IMR-90 (cell line): ENCODE measurements around the gene CFAP61. TPM values are rescaled to one million over a fixed set of nuclear protein-coding genes. Genes with fewer than 3 reads are reported as not detected.

ENCODE experiments used
- ATAC-seq: fragments of 200-7000 bp; cut with Tn5 transposase; 2 replicates; pipeline ENCODE4 v1.9.1; 2020; ENCODE audit warnings: low read depth, mild to moderate bottlenecking, moderate library complexity
- BruUV-seq: library from RNA; stranded (reverse); fragments of 400-500 nt; replicated peaks from 2 replicates; lab custom pipeline; 2021; lab: Mats Ljungman, UMichigan
- CTCF ChIA-PET: fragments of 300-600 bp; formaldehyde crosslinking; extraction: SDS; loops from one replicate; lab custom pipeline; 2021; ENCODE audit warnings: antibody characterized with exemption; lab: Yijun Ruan, JAX
- POLR2A ChIA-PET: fragments of 300-600 bp; sonication (Branson Sonifier 250); formaldehyde crosslinking; loops from one replicate; lab custom pipeline; 2022; ENCODE audit warnings: antibody characterized with exemption; ENCODE audit not compliant: unreplicated experiment; lab: Charles Lee
- DNase-seq: peaks from one replicate; pipeline ENCODE4 v3.0.0; 2013
- H2AFZ ChIP-seq: replicated peaks from 2 replicates; pipeline ENCODE3; 2013; ENCODE audit warnings: low read length, mild to moderate bottlenecking; ENCODE audit not compliant: poor library complexity
- H2AK5ac ChIP-seq: 2 replicates; pipeline ENCODE4 v1.6.1; 2013; ENCODE audit warnings: low read depth, low read length, inconsistent platforms
- H2AK9ac ChIP-seq: replicated peaks from 2 replicates; pipeline ENCODE3; 2013; ENCODE audit warnings: mild to moderate bottlenecking, low read depth, low read length, moderate library complexity; ENCODE audit not compliant: poor library complexity
- H2BK120ac ChIP-seq: 2 replicates; pipeline ENCODE4 v1.6.1; 2013; ENCODE audit warnings: low read depth, low read length, inconsistent platforms
- H2BK15ac ChIP-seq: 3 replicates; pipeline ENCODE4 v1.6.1; 2013; ENCODE audit warnings: low read depth, low read length, inconsistent platforms
- H2BK20ac ChIP-seq: 2 replicates; pipeline ENCODE4 v1.6.1; 2013; ENCODE audit warnings: low read depth, mild to moderate bottlenecking, inconsistent platforms, low read length, moderate library complexity
- H2BK5ac ChIP-seq: 2 replicates; pipeline ENCODE4 v1.6.1; 2013; ENCODE audit warnings: mild to moderate bottlenecking, low read depth, low read length, inconsistent platforms; ENCODE audit not compliant: poor library complexity, severe bottlenecking
- H3K14ac ChIP-seq: replicated peaks from 2 replicates; pipeline ENCODE4 v1.6.1; 2013; ENCODE audit warnings: low read depth, low read length, inconsistent platforms
- H3K18ac ChIP-seq: 2 replicates; pipeline ENCODE4 v1.6.1; 2013; ENCODE audit warnings: low read depth, low read length, control low read depth
- H3K23ac ChIP-seq: 2 replicates; pipeline ENCODE4 v1.6.1; 2013; ENCODE audit warnings: low read depth, low read length, inconsistent platforms
- H3K27ac ChIP-seq: 2 replicates; pipeline ENCODE4 v1.5.1; 2013; ENCODE audit warnings: mild to moderate bottlenecking, control low read depth, low read length; ENCODE audit not compliant: insufficient read depth
- H3K27me3 ChIP-seq: 2 replicates; pipeline ENCODE4 v1.6.1; 2013; ENCODE audit warnings: low read length; ENCODE audit not compliant: control insufficient read depth, insufficient read depth
- H3K36me3 ChIP-seq: 2 replicates; pipeline ENCODE4 v1.6.1; 2013; ENCODE audit warnings: low read length, mixed read lengths; ENCODE audit not compliant: control insufficient read depth, insufficient read depth
- H3K4ac ChIP-seq: 2 replicates; pipeline ENCODE4 v1.6.1; 2013; ENCODE audit warnings: low read depth, low read length, inconsistent platforms
- H3K4me1 ChIP-seq: 2 replicates; pipeline ENCODE4 v1.6.1; 2013; ENCODE audit warnings: low read length, mixed read lengths; ENCODE audit not compliant: control insufficient read depth, insufficient read depth
- H3K4me2 ChIP-seq: 2 replicates; pipeline ENCODE4 v1.6.1; 2013; ENCODE audit warnings: low read depth, mild to moderate bottlenecking, control low read depth, low read length, moderate library complexity
- H3K4me3 ChIP-seq: 2 replicates; pipeline ENCODE4 v1.5.1; 2013; ENCODE audit warnings: low read depth, mild to moderate bottlenecking, control low read depth, low read length, moderate library complexity; ENCODE audit not compliant: insufficient read depth
- H3K56ac ChIP-seq: 2 replicates; pipeline ENCODE4 v1.6.1; 2013; ENCODE audit warnings: low read length, inconsistent platforms; ENCODE audit not compliant: insufficient read depth; ENCODE audit errors: extremely low read depth
- H3K79me1 ChIP-seq, 2 experiments: 2 replicates each; pipeline ENCODE4 v1.6.1; 2013; ENCODE audit warnings: low read length in 2 of 2, inconsistent platforms in 1 of 2, low read depth in 1 of 2
- H3K9ac ChIP-seq: 2 replicates; pipeline ENCODE4 v1.6.1; 2013; ENCODE audit warnings: low read depth, low read length, control low read depth
- H3K9me1 ChIP-seq: 2 replicates; pipeline ENCODE4 v1.6.1; 2013; ENCODE audit warnings: low read length, inconsistent platforms; ENCODE audit not compliant: insufficient read depth
- H3K9me3 ChIP-seq: 2 replicates; pipeline ENCODE4 v1.6.1; 2013; ENCODE audit warnings: low read length; ENCODE audit not compliant: control insufficient read depth, insufficient read depth
- H4K20me1 ChIP-seq: 2 replicates; pipeline ENCODE4 v1.6.1; 2013; ENCODE audit warnings: low read length, inconsistent platforms; ENCODE audit not compliant: insufficient read depth
- H4K5ac ChIP-seq: 2 replicates; pipeline ENCODE4 v1.6.1; 2013; ENCODE audit warnings: mild to moderate bottlenecking, low read depth, low read length, control low read depth
- H4K8ac ChIP-seq, 2 experiments: 2 replicates each; pipeline ENCODE4 v1.6.1; 2013; ENCODE audit warnings: low read depth in 2 of 2, low read length in 2 of 2, control low read depth in 1 of 2, inconsistent platforms in 1 of 2
- H4K91ac ChIP-seq: 2 replicates; pipeline ENCODE4 v1.6.1; 2013; ENCODE audit warnings: low read depth, low read length, inconsistent platforms; ENCODE audit not compliant: insufficient read depth
- BHLHE40 ChIP-seq: fragments of 150-350 bp; IDR thresholded peaks from 2 replicates; pipeline ENCODE4 v1.6.1; 2016; ENCODE audit warnings: mild to moderate bottlenecking, low read depth, low read length
- CHD1 ChIP-seq: IDR thresholded peaks from 2 replicates; pipeline ENCODE4 v1.6.1; 2012; ENCODE audit warnings: low read depth, low read length, improper control_type of control experiment
- FOS ChIP-seq: fragments of 150-350 bp; IDR thresholded peaks from 2 replicates; pipeline ENCODE4 v1.6.1; 2016; ENCODE audit warnings: low read depth, low read length
- MAFK ChIP-seq: IDR thresholded peaks from 2 replicates; pipeline ENCODE4 v1.6.1; 2012; ENCODE audit warnings: low read depth, low read length, improper control_type of control experiment
- MAZ ChIP-seq: IDR thresholded peaks from 2 replicates; pipeline ENCODE4 v1.6.1; 2012; ENCODE audit warnings: low read depth, mild to moderate bottlenecking, low read length, improper control_type of control experiment, moderate library complexity, borderline replicate concordance
- MXI1 ChIP-seq: IDR thresholded peaks from 2 replicates; pipeline ENCODE4 v1.6.1; 2012; ENCODE audit warnings: low read depth, mild to moderate bottlenecking, low read length, moderate library complexity, borderline replicate concordance
- NFE2L2 ChIP-seq: fragments of 150-350 bp; IDR thresholded peaks from 2 replicates; pipeline ENCODE4 v1.6.1; 2016; ENCODE audit warnings: low read depth, mild to moderate bottlenecking, low read length
- POLR2A ChIP-seq: IDR thresholded peaks from 2 replicates; pipeline ENCODE4 v1.6.1; 2012; ENCODE audit warnings: mild to moderate bottlenecking, low read depth, low read length
- RAD21 ChIP-seq: IDR thresholded peaks from 2 replicates; pipeline ENCODE4 v1.6.1; 2012; ENCODE audit warnings: low read length, improper control_type of control experiment
- RCOR1 ChIP-seq: IDR thresholded peaks from 2 replicates; pipeline ENCODE4 v1.6.1; 2012; ENCODE audit warnings: mild to moderate bottlenecking, low read length, improper control_type of control experiment; ENCODE audit not compliant: insufficient replicate concordance
- RFX5 ChIP-seq: IDR thresholded peaks from 2 replicates; pipeline ENCODE4 v1.8.0; 2012; ENCODE audit warnings: low read depth, mild to moderate bottlenecking, low read length, moderate library complexity
- SMC3 ChIP-seq: fragments of 150-350 bp; IDR thresholded peaks from 2 replicates; pipeline ENCODE4 v1.6.1; 2016; ENCODE audit warnings: low read depth, mild to moderate bottlenecking, antibody characterized with exemption, low read length, moderate library complexity
- WGBS, 2 experiments: methylation state at CpG; one replicate each; pipeline versions ENCODE4 v1.1.5 to v1.1.7; 2013; ENCODE audit warnings: missing lambda C conversion rate in 2 of 2; ENCODE audit not compliant: insufficient read length in 1 of 2; ENCODE audit errors: extremely low coverage in 2 of 2; 5-methylcytosine and 5-hydroxymethylcytosine counted together
- dilution Hi-C: fragments of 300-500 bp; cut with HindIII; formaldehyde crosslinking; loops from one replicate; pipeline ENCODE4 v1.14.3; 2018; ENCODE audit warnings: low sequenced_read_pairs; ENCODE audit not compliant: unreplicated experiment
- in situ Hi-C: fragments of 300-500 bp; cut with MboI; formaldehyde crosslinking; loops from 3 replicates; pipeline ENCODE4 v1.14.3; 2019; ENCODE audit warnings: low sequenced_read_pairs, inconsistent platforms, mixed read lengths
- intact Hi-C: fragments of 100-400 bp; cut with micrococcal nuclease; formaldehyde crosslinking; loops from 2 replicates; pipeline ENCODE4 v1.10.0; 2022
- polyA plus RNA-seq, 3 experiments: library from polyadenylated mRNA; depleted of rRNA; stranded (reverse); fragments of >200 nt; gene quantifications; 2 replicates each; pipeline ENCODE4 v1.2.3, GENCODE V29; 2012; ENCODE audit warnings: low replicate concordance in 1 of 3
- total RNA-seq: library from RNA; depleted of rRNA; stranded (reverse); fragments of >200 nt; gene quantifications from 2 replicates; pipeline ENCODE4 v1.2.3, GENCODE V29; 2012
- TF ChIP-seq, protein P1 (sequence below): conservative IDR thresholded peaks from 2 replicates; pipeline ENCODE4 v1.5.1; 2012; ENCODE audit warnings: mild to moderate bottlenecking, low read depth, low read length, improper control_type of control experiment
- TF ChIP-seq, protein P2 (sequence below): fragments of 150-350 bp; IDR thresholded peaks from 2 replicates; pipeline ENCODE4 v1.6.1; 2016; ENCODE audit warnings: low read depth, mild to moderate bottlenecking, low read length, moderate library complexity, borderline replicate concordance
- TF ChIP-seq, protein P3 (sequence below): fragments of 150-350 bp; IDR thresholded peaks from 2 replicates; pipeline ENCODE4 v1.6.1; 2017; ENCODE audit warnings: mild to moderate bottlenecking, antibody characterized with exemption, low read length, low read depth

The CFAP61 gene
- total and polyA plus RNA-seq, 2 of the 4 experiments (the other 2 are of a cell fraction): 0.07 TPM; not detected in 1

DNA sequence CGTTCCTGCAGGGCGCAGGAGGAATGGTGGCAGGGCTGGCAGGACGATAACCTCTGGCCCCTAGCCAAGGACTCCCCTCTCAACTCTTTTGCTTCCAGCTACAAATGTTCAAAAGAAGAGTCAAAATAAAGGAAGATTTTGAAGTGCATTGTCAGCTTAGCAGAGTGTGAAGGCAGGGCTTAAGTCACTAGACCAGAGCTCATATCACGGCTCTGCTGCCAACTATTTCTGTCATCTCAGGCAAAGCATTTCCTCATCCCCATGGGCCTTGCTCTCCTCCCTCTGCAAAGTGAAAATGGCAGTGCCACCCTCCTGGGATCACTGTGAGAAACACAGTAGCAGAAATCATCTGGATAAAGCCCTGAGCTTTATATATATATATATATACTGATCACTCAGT lies 36.7 kb downstream of the CFAP61 start:
- Histone ChIP-seq H3K27me3 (peaks cover 12% of the 10 kb centered on the region), H2BK120ac (no peak overlapping the region), H2BK15ac (no peak overlapping the region), H3K9me3 (no peaks in the 10 kb centered on the region), H4K91ac (no peak overlapping the region), H3K27ac (no peak overlapping the region), H2AK9ac (no peak overlapping the region), H4K20me1 (no peaks in the 10 kb centered on the region), H4K5ac (no peak overlapping the region), H2BK20ac (no peak overlapping the region), H3K18ac (no peak overlapping the region), H2AFZ (no peak overlapping the region), H3K9ac (no peak overlapping the region), H3K4ac (no peak overlapping the region), H2AK5ac (no peak overlapping the region), H3K23ac (no peak overlapping the region), H2BK5ac (no peak overlapping the region), H3K79me1 (no peaks in the 10 kb centered on the region), H3K4me1 (no peaks in the 10 kb centered on the region), H4K8ac (no peak overlapping the region), H3K4me2 (no peak overlapping the region), H3K9me1 (no peaks in the 10 kb centered on the region), H3K56ac (no peak overlapping the region), H3K4me3 (no peak overlapping the region), H3K14ac (no peak overlapping the region), H3K36me3 (no peaks in the 10 kb centered on the region)
- dilution Hi-C loops (no loop called here), in situ Hi-C loops (loop anchor here (10.0 kb wide), 1 partner anchor 506 kb away; no protein-coding TSS in a partner anchor), intact Hi-C loops (loop anchor here (10.0 kb wide), 1 partner anchor 736 kb away; no protein-coding TSS in a partner anchor)
- DNase-seq: no peak
- no CpG with 5 or more reads among the region's 4 CpGs for WGBS, 2 experiments
- no TSS peak for BruUV-seq
- no peak for ATAC-seq
- no peak for TF ChIP-seq MXI1
- TF ChIP-seq POLR2A: no peak
- TF ChIP-seq MAZ: no peak
- TF ChIP-seq CHD1: no peak
- no peak for TF ChIP-seq NFE2L2
- no peak for TF ChIP-seq RFX5
- no peak for TF ChIP-seq MAFK
- no peak for TF ChIP-seq RAD21
- TF ChIP-seq BHLHE40: no peak
- TF ChIP-seq, protein P1, sequence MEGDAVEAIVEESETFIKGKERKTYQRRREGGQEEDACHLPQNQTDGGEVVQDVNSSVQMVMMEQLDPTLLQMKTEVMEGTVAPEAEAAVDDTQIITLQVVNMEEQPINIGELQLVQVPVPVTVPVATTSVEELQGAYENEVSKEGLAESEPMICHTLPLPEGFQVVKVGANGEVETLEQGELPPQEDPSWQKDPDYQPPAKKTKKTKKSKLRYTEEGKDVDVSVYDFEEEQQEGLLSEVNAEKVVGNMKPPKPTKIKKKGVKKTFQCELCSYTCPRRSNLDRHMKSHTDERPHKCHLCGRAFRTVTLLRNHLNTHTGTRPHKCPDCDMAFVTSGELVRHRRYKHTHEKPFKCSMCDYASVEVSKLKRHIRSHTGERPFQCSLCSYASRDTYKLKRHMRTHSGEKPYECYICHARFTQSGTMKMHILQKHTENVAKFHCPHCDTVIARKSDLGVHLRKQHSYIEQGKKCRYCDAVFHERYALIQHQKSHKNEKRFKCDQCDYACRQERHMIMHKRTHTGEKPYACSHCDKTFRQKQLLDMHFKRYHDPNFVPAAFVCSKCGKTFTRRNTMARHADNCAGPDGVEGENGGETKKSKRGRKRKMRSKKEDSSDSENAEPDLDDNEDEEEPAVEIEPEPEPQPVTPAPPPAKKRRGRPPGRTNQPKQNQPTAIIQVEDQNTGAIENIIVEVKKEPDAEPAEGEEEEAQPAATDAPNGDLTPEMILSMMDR: no peak
- TF ChIP-seq, protein P2, sequence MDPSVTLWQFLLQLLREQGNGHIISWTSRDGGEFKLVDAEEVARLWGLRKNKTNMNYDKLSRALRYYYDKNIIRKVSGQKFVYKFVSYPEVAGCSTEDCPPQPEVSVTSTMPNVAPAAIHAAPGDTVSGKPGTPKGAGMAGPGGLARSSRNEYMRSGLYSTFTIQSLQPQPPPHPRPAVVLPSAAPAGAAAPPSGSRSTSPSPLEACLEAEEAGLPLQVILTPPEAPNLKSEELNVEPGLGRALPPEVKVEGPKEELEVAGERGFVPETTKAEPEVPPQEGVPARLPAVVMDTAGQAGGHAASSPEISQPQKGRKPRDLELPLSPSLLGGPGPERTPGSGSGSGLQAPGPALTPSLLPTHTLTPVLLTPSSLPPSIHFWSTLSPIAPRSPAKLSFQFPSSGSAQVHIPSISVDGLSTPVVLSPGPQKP: no peak
- TF ChIP-seq FOS: no peak
- TF ChIP-seq RCOR1: no peak
- no peak for TF ChIP-seq SMC3
- TF ChIP-seq, protein P3, sequence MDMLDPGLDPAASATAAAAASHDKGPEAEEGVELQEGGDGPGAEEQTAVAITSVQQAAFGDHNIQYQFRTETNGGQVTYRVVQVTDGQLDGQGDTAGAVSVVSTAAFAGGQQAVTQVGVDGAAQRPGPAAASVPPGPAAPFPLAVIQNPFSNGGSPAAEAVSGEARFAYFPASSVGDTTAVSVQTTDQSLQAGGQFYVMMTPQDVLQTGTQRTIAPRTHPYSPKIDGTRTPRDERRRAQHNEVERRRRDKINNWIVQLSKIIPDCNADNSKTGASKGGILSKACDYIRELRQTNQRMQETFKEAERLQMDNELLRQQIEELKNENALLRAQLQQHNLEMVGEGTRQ: no peak
- POLR2A ChIA-PET: no interaction called here
- CTCF ChIA-PET: interaction anchor here (0.7 kb wide), 1 partner anchor 491 kb away, joined by 6 read pairs; no protein-coding TSS in a partner anchor
